HG03064 (cell line): ENCODE measurements around the gene ZNF239.
"Not testable (repeated sequence)": the region's sequence is repeated elsewhere in the genome, so short reads cannot be mapped to it uniquely, and the experiment has no call there.

Experiments used
- ATAC-seq: cut with Tn5 transposase; IDR thresholded peaks from one replicate; pipeline ENCODE4 v1.9.1; 2021; ENCODE audit warnings: low read depth; ENCODE audit not compliant: unreplicated experiment

ZNF239 gene

DNA sequence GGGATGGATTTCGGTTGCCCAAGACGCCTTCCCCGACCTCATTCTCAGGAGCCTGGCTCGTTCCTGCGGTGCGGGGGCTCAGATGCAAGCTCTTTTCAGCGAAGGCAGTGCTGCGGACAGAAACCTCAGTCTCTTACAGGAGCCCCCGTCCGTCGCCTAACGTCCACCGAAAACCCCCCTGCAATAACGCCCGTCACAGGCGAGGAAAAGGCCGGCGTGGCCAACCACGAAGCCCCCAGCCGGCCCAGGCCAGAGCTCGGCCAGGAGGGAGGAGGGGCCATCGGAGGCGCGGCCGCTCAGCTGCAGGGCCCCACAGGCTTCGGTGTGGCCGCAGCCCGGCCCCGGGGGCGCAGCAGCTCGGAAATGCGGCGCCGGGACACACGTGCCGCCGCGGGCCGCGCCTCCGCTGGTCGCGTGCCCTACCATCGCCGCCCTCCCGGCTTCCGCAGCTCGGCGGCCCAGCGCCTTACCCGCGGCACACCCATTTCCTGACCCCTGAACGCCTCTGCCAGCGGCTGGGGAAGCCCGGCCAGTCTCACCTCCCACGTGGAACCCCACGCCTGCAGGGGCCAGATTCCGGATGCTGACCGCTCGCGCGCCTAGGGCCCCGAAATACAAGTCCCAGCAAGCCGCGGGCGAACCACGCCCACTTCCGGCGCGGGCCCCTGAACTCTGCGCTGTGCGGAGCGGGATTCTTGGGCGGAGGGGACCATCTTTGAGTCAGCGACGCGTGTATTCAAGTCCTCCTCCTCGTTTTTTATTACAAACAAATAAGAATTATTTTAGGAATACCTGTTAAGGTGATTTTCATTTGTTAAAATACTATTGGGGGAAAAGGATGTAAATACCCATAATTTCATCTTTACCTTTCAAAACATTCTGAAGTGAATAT is at the start of gene ZNF239:
Gene ZNF239, minus strand, starts transcription at position 616 of the 892 bp plus-strand sequence. CDS start 16,537 bp downstream, outside the sequence.
- peak; percentile 87 for ATAC-seq

- no peak for ATAC-seq
These were observed 48.9 kb upstream of the ZNF239 start for GRCh38 chr10:43623351-43623750.

DNA sequence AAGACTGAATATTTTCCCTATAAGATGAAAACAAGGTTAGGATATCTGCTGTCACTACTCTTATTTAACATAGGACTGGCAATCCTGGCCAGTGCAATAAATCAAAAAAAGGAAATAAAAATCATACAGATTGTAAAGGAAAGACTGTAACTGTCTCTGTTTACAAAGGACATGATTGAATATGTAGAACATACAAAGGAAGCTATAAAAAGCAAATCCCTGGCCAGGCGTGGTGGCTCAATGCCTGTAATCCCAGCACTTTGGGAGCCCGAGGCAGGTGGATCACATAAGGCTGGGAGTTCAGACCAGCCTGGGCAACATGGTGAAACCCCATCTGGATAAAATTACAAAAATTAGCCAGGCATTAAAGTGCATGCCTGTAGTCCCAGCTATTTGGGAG is 47.6 kb upstream of the ZNF239 start:
- ATAC-seq, result no peak

GRCh38 chr10:43619368-43619767 is 45.0 kb upstream of the ZNF239 start:
- ATAC-seq, result no peak

DNA sequence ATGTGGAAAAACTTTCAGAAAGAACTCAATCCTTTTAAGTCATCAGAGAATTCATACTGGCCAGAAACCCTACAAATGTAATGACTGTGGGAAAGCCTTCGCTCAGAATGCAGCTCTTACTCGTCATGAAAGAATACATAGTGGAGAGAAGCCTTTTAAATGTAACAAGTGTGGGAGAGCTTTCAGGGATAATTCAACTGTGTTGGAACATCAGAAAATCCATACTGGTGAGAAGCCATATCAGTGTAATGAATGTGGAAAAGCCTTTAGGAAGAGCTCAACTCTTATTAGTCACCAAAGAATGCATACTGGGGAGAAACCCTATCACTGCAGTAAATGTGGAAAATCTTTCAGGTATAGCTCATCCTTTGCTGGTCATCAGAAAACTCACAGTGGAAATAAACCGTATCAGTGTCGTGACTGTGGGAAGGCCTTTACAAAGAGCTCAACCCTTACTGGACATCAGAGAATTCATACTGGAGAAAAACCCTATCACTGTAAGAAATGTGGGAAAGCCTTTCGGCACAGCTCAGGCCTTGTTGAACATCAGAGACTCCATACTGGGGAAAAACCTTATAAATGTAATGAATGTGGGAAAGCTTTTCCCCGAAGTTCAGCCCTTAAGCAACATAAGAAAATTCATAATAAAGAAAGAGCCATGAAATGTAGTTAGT is 42.4 kb upstream of the ZNF239 start:
- no peak for ATAC-seq

- ATAC-seq, result no peak
These were observed 36.2 kb upstream of the ZNF239 start for GRCh38 chr10:43610636-43611035.

GRCh38 chr10:43607199-43607573 is 32.8 kb upstream of the ZNF239 start:
- no peak for ATAC-seq

DNA sequence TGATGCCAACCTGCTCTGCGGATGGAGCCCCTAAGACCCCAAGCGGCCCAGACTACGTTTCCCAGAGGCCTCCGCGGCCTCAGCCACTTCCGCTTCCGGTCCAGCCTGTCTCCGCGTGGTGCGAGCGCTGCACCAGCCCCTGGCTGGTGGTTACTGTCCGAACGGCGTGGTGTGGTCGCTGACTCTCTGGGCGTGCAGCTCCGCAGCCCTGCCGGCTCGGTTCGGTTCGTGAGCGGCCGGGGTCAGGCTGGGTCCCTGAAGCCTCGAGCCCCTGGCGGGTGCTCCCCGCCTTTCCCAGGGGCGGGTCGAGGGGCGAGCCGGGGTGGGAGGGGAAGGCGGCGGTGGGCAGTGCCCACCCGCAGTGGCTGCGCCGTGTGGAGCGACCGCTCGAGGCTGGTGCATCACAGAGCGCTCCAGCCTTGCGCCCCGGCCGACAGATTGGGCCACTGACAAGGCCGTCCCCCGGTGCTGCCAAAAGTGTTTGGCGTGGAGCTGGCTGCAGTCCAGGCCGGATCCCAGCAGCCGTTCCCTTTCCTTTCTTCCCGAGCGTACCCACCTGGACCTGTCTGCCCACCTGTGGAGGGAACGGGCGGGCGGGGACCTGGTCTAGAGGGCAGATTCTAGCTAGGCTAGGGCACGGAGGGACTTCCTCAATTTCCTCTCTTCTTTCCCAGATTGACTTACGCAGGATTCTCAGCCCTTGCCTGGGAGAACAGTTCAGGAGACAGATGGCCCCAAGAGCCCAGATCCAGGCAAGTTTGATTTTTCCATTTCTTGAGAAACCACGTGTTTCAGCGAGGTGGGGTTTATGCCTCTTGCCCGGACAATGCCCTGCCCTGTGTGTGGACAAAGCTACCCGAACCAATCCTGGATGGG is 32.1 kb upstream of the ZNF239 start, which contains the start of gene ZNF485:
Gene ZNF485, plus strand, starts transcription at position 116 of the 876 bp plus-strand sequence. Its CDS starts 613 bp downstream, at position 729.
- ATAC-seq, result peak; percentile 97

DNA sequence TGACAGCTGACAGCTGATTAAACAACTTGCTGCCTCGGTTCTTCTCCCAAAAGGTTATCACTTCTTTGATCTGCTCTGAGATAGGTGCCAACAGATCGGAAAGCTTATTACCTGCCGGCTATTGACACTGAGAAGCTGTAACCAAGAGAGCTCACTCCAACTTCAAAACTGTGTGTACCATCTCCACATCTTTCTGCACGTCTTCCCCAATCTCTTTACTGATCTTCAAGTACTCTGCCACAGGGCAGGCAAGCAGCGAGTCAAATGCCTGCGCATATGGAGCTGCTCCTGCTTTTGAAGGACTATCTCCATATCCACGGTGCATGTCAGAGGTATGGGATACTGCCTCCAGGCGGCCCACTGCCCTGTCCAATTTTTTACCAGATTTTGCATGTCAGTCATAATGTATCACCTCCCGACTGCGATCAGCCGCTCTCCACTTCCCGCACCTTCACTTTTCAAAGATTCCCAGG is 31.5 kb upstream of the ZNF239 start:
- no peak for ATAC-seq

GRCh38 chr10:43601576-43601975 is 27.2 kb upstream of the ZNF239 start:
- not testable (repeated sequence) for ATAC-seq

GRCh38 chr10:43599333-43599732 is 24.9 kb upstream of the ZNF239 start:
- ATAC-seq, result no peak

DNA sequence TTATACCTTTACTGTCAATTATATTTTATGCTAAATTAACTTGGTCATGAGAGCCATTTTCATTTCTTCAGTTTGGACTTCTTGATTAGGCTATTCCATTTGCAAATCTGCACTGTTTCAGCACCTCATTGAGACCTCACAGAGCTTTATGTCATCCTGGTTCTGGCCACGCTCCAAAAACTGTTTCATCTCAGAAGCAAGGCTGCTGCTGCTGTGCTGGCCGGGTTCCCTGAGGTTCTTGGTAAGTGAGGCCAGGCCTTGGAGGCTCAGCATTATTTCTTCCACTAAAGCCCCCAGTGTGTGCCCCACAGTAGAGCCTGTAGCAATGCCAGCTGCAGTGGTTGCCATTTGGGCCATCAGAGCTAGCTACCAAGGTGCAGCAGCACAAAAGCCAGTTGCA is 24.0 kb upstream of the ZNF239 start:
- no peak for ATAC-seq

DNA sequence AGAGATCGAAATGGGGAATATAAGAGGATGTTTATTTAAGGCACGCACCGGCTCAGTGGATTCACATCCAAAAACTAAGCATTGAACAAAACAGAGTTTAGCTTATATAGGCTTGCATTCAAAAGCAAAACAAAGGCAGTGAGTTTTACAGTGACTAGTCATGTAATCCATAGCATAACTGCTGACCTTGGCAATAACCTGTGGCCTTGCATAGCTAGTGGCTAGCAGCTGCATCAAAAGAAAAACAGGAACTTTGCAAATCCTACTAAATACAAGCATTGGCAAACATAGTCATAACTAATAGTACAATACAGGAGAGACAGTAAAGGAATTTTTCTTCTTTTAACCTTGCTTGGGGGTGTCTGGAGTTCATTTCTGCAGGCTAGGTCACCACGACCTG is 22.1 kb upstream of the ZNF239 start:
- ATAC-seq, result no peak

DNA sequence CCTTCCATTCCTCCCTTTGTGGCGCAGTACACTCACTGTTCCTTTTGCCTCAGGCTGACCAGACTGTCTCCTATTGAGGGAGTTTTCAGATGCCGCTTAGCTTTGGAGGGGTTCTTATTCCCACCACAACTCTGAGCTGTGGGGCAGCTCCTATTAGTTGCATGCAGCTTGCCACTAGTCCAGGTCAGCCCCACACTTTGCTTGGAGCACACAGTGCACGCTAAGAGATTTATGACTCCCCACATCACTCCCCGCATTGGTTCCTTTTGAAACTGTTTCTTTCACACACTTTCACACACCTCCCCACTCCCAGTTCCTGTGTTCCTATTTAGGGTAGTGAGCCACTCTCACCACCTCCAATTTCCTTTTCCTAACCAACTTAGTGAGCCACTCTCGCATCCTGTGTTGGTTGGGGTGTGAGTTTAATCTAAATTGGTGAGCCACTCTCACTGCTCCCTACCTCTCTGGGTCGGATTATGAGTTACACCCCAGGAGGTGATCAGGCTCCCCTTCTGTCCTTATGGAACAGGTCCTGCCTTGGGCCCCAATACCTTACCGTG is 21.4 kb upstream of the ZNF239 start:
- peak; percentile 46 for ATAC-seq

DNA sequence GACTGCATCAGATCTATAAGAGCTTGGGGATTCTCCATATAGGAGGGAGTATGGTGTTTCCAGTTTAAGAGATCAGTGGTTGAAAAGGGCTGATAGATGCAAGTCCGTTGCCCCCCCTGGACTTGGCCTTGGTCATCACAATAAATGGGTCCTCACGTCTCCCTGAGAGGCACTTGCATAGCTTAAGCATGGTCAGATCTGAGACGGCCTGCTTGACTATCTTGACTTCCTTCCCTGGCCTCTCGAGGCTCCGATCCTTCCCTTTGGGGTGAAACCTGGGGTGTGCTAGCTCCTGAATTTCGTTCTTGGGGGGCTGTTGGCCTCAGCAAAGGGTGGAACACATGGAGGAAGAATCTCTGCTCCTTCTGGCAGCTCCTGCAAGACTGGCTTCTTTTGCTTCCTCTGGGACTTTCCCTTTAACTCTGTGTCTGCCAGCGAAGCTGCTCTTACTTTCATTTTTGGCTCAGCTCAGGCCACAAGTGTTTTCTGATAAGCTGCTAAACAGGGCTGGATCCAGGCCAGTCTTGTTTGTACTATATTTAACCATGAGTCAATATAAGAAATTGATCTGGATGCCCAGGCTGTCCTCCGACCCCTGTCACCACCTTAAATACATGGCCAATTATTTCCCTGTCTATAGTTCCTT is 20.7 kb upstream of the ZNF239 start:
- ATAC-seq, result peak; percentile 91

- no peak for ATAC-seq
These were observed 17.0 kb upstream of the ZNF239 start for GRCh38 chr10:43591303-43591904.

- ATAC-seq, result not testable (repeated sequence)
These were observed 12.3 kb upstream of the ZNF239 start for GRCh38 chr10:43586730-43587115.

GRCh38 chr10:43585981-43586729 is 11.7 kb upstream of the ZNF239 start:
- ATAC-seq, result no peak

GRCh38 chr10:43585046-43585445 is 10.6 kb upstream of the ZNF239 start:
- no peak for ATAC-seq
